ENCODE results near the gene SLC19A3.

- TF ChIP-seq POLR2A (IDR thresholded peaks at IDR 0.05; ENCODE audit: low read depth, low read length) (no peak), TAF1 (IDR thresholded peaks at IDR 0.05; ENCODE audit: borderline replicate concordance, low read depth, low read length) (no peak), POLR2AphosphoS5 (IDR thresholded peaks at IDR 0.05; ENCODE audit: low read depth, low read length) (no peak)
Observed at GRCh38 chr2:227724394-227725039, 6.7 kb upstream of the SLC19A3 start, which contains the start of gene SCYGR6.
